GM19467 (cell line): ENCODE measurements around the gene CDKN2AIPNL.

Experiments used
- ATAC-seq: cut with Tn5 transposase; IDR thresholded peaks from one replicate; pipeline ENCODE4 v1.9.1; 2021; ENCODE audit warnings: mild to moderate bottlenecking, moderate library complexity; ENCODE audit not compliant: unreplicated experiment

Gene CDKN2AIPNL

GRCh38 chr5:134411546-134412266, at the start of gene CDKN2AIPNL:
Gene CDKN2AIPNL, minus strand, starts transcription at chr5:134411881. Its CDS starts 27 bp downstream, at chr5:134411854.
- ATAC-seq = peak; percentile 96

- ATAC-seq = no peak
These were observed 48.9 kb upstream of the CDKN2AIPNL start for GRCh38 chr5:134460551-134460950.

- no peak for ATAC-seq
These were observed 47.8 kb upstream of the CDKN2AIPNL start for GRCh38 chr5:134459491-134459890.

GRCh38 chr5:134459010-134459403, 47.3 kb upstream of the CDKN2AIPNL start:
- ATAC-seq = no peak

GRCh38 chr5:134458234-134459009, 46.7 kb upstream of the CDKN2AIPNL start:
- no peak for ATAC-seq

- no peak for ATAC-seq
These were observed 46.1 kb upstream of the CDKN2AIPNL start for GRCh38 chr5:134457801-134458200.

- ATAC-seq = no peak
These were observed 45.1 kb upstream of the CDKN2AIPNL start for GRCh38 chr5:134456825-134457224.

GRCh38 chr5:134455466-134455865, 43.8 kb upstream of the CDKN2AIPNL start:
- no peak for ATAC-seq

- no peak for ATAC-seq
These were observed 41.3 kb upstream of the CDKN2AIPNL start for GRCh38 chr5:134453016-134453415.

GRCh38 chr5:134451936-134452505, 40.3 kb upstream of the CDKN2AIPNL start:
- ATAC-seq = no peak

GRCh38 chr5:134451225-134451935, 39.7 kb upstream of the CDKN2AIPNL start:
- no peak for ATAC-seq

GRCh38 chr5:134450374-134450773, 38.7 kb upstream of the CDKN2AIPNL start:
- no peak for ATAC-seq

- no peak for ATAC-seq
These were observed 37.5 kb upstream of the CDKN2AIPNL start for GRCh38 chr5:134449167-134449566.

GRCh38 chr5:134447815-134448520, 36.3 kb upstream of the CDKN2AIPNL start:
- ATAC-seq = no peak

- peak; percentile 68 for ATAC-seq
These were observed 35.3 kb upstream of the CDKN2AIPNL start for GRCh38 chr5:134446938-134447337.

GRCh38 chr5:134445856-134446818, 34.5 kb upstream of the CDKN2AIPNL start:
- no peak for ATAC-seq

- no peak for ATAC-seq
These were observed 33.3 kb upstream of the CDKN2AIPNL start for GRCh38 chr5:134444941-134445471.

GRCh38 chr5:134440201-134440755, 28.6 kb upstream of the CDKN2AIPNL start:
- no peak for ATAC-seq

GRCh38 chr5:134439210-134439654, 27.6 kb upstream of the CDKN2AIPNL start:
- ATAC-seq = no peak
